Mucosa of gallbladder (tissue), 1 donor: ENCODE results near the gene ATF7IP2. TPM values are rescaled to one million over a fixed set of nuclear protein-coding genes. Genes with fewer than 3 reads are reported as not detected.
"Not testable (repeated sequence)": the region's sequence is repeated elsewhere in the genome, so short reads cannot be mapped to it uniquely, and the experiment has no call there.

Experiments used
- DNase-seq: peaks from one replicate; pipeline ENCODE4 v3.0.0-alpha.2; 2020; ENCODE audit warnings: low spot score
- total RNA-seq: library from RNA; stranded (reverse); gene quantifications from one replicate; pipeline ENCODE4 v1.2.1, GENCODE V29; 2021
- donor health status: DM: no; HTN: no; CAD: no.

Gene ATF7IP2
- total RNA-seq, 1 donor from 2014 or later: 13.6 TPM

GRCh38 chr16:10452208-10453158 is 66.6 kb downstream of the ATF7IP2 start:
- DNase-seq: not testable (repeated sequence)

GRCh38 chr16:10453159-10453510 is 67.3 kb downstream of the ATF7IP2 start:
- no peak for DNase-seq

- DNase-seq: no peak
These were observed 80.0 kb downstream of the ATF7IP2 start for GRCh38 chr16:10465821-10466220.

GRCh38 chr16:10466313-10466712 is 80.5 kb downstream of the ATF7IP2 start:
- no peak for DNase-seq

- DNase-seq: no peak
These were observed 81.0 kb downstream of the ATF7IP2 start for GRCh38 chr16:10466861-10467260.

GRCh38 chr16:10476636-10477035 is 90.8 kb downstream of the ATF7IP2 start:
- DNase-seq: not testable (repeated sequence)

- no peak for DNase-seq
These were observed 94.3 kb downstream of the ATF7IP2 start for GRCh38 chr16:10480151-10480550.

- DNase-seq: no peak
These were observed 99.3 kb downstream of the ATF7IP2 start for GRCh38 chr16:10485159-10485558.

- no peak for DNase-seq
These were observed 100.0 kb downstream of the ATF7IP2 start for GRCh38 chr16:10485698-10486382.

GRCh38 chr16:10490141-10490540 is 104.3 kb downstream of the ATF7IP2 start:
- DNase-seq: no peak

GRCh38 chr16:10493276-10493675 is 107.4 kb downstream of the ATF7IP2 start:
- DNase-seq: no peak

- DNase-seq: no peak
These were observed 108.6 kb downstream of the ATF7IP2 start for GRCh38 chr16:10494343-10495030.

- DNase-seq: no peak
These were observed 109.1 kb downstream of the ATF7IP2 start for GRCh38 chr16:10495031-10495345.

GRCh38 chr16:10497132-10498101 is 111.6 kb downstream of the ATF7IP2 start:
- no peak for DNase-seq

- DNase-seq: no peak
These were observed 114.7 kb downstream of the ATF7IP2 start for GRCh38 chr16:10500582-10500981.

GRCh38 chr16:10501016-10501607 is 115.3 kb downstream of the ATF7IP2 start:
- DNase-seq: no peak

- no peak for DNase-seq
These were observed 116.9 kb downstream of the ATF7IP2 start for GRCh38 chr16:10502776-10503175.

GRCh38 chr16:10504404-10504885 is 118.6 kb downstream of the ATF7IP2 start:
- DNase-seq: no peak

GRCh38 chr16:10505286-10505685 is 119.4 kb downstream of the ATF7IP2 start:
- not testable (repeated sequence) for DNase-seq

- DNase-seq: peak; percentile 75
These were observed 123.7 kb downstream of the ATF7IP2 start for GRCh38 chr16:10509534-10510025.

- DNase-seq: no peak
These were observed 124.4 kb downstream of the ATF7IP2 start for GRCh38 chr16:10510279-10510678.
